AG04449 (cell line): ENCODE measurements around the gene MYH6.
"Not testable (repeated sequence)": the region's sequence is repeated elsewhere in the genome, so short reads cannot be mapped to it uniquely, and the experiment has no call there.

Experiments
- CTCF ChIA-PET: fragments of 350-600 bp; formaldehyde crosslinking; extraction: SDS; loops from one replicate; lab custom pipeline; 2021; ENCODE audit warnings: antibody characterized with exemption; lab: Yijun Ruan, JAX
- POLR2A ChIA-PET: fragments of 400-600, 350-600 bp; formaldehyde crosslinking; extraction: SDS; loops from one replicate; lab custom pipeline; 2020; ENCODE audit warnings: antibody characterized with exemption, inconsistent platforms; lab: Yijun Ruan, JAX
- DNase-seq: peaks from one replicate; pipeline ENCODE4 v3.0.0-alpha.2; 2010; ENCODE audit warnings: low read depth, low spot score
- H3K4me3 ChIP-seq: 2 replicates; pipeline ENCODE4 v1.5.1; 2011; ENCODE audit warnings: low read depth, mild to moderate bottlenecking, control low read depth, low read length
- TF ChIP-seq, protein P1 (sequence below): IDR thresholded peaks from one replicate; pipeline ENCODE4 v1.5.1; 2011; ENCODE audit warnings: mild to moderate bottlenecking, moderate library complexity, low read length, control low read depth, inconsistent platforms; ENCODE audit not compliant: insufficient read depth; ENCODE audit errors: missing control alignments

The MYH6 gene

DNA sequence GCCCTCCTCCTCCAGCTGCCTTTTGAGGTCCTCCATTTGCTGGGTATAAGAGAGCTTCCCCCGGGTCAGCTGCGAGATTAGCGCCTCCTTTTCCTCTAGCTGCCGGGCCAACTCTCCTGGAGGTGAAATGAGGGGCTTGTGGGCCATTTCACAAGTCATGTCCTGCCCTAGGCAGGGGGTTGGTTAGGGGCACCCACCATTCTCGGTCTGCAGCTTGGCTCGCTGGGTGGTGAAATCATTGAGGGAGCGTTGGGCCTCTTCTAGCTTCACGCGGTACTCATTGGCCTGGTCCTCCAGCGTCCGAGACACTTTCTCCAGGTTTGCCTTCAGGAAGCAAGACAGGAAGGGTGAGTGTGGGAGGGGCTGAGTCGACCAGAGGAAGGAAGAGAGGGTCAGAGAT lies 18.7 kb downstream of the MYH6 start:
- TF ChIP-seq, protein P1, sequence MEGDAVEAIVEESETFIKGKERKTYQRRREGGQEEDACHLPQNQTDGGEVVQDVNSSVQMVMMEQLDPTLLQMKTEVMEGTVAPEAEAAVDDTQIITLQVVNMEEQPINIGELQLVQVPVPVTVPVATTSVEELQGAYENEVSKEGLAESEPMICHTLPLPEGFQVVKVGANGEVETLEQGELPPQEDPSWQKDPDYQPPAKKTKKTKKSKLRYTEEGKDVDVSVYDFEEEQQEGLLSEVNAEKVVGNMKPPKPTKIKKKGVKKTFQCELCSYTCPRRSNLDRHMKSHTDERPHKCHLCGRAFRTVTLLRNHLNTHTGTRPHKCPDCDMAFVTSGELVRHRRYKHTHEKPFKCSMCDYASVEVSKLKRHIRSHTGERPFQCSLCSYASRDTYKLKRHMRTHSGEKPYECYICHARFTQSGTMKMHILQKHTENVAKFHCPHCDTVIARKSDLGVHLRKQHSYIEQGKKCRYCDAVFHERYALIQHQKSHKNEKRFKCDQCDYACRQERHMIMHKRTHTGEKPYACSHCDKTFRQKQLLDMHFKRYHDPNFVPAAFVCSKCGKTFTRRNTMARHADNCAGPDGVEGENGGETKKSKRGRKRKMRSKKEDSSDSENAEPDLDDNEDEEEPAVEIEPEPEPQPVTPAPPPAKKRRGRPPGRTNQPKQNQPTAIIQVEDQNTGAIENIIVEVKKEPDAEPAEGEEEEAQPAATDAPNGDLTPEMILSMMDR, result no peak
- CTCF ChIA-PET, result interaction anchor here (3.9 kb wide), 1 partner anchor 10 kb away, joined by 20 read pairs; no protein-coding TSS in a partner anchor
- DNase-seq, result no peak
- POLR2A ChIA-PET, result no interaction called here
- H3K4me3 ChIP-seq, result no peak overlapping the region

DNA sequence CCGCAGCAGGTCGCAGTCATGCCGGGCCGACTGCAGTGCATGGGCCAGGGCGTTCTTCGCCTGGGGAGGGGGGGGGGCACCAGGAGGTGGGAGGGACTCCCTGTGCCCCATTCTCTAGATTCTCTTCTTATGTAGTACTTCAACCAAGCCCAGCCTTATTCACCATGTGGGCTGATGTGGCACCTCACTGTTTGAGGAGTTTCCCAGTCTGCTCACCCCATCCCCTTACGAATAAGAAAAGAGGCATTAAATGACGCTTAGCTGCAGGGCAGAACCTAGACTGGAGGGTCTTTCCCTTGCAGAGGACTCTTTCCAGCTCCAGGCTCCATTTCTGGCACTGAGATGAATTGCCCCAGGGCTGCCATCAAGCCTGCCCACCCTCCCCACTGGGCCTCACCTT lies 19.1 kb downstream of the MYH6 start:
- ChIA-PET CTCF (interaction anchor here (3.9 kb wide), 1 partner anchor 9 kb away, joined by 20 read pairs; no protein-coding TSS in a partner anchor), POLR2A (no interaction called here)
- H3K4me3 ChIP-seq, result no peak overlapping the region
- TF ChIP-seq, protein P1, result no peak
- DNase-seq, result no peak

DNA sequence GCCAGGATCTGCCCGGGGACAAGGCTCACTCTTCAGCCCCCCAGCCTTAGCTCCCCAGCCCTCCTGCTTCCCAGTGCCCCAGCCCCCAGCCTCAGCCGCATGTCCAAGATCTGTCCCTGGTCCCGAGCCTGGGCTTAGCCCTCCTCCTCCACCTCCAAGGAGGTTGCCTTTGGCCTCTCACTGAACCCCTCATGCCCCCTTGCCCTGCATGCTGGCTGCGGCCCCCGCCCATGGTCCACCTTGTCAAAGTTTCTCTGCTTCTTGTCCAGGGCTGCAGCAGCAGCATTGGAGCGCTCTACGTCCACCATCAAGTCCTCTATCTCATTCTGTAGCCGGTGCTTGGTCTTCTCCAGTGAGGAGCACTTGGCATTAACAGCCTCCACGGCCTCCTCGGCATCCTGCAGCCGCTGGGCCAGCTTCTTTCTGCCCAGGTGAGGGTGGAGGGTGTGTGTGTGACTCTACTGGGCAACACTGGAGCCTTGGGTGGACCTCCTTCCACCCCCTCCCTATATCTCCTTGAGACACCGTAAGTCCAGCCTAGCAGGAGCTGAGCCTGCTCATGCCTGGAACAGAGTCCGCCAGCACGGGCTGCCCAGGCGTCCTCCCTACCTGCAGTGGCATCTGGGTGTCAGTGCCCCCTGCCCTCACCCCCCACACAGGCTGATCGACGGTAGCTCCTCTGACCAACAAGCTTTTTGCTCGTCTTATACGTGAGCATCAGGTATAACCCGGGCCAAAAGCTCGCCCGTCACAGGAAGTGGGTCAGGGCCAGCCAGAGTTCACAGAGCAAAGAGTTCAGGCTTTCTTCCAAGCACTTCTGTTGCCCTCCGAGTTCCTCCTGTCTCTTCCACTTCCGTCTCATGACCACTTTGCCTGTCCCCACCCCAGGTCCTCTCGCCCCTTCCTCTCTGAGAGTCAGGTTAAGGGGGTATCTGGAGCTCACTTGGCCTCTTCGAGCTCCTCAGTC lies 19.9 kb downstream of the MYH6 start:
- TF ChIP-seq, protein P1, result no peak
- ChIA-PET CTCF (interaction anchor here (1.3 to 3.9 kb wide), 2 partner anchors 9 to 62 kb away, joined by 5 to 20 read pairs; no protein-coding TSS in a partner anchor), POLR2A (no interaction called here)
- DNase-seq, result no peak
- no peak overlapping the region for H3K4me3 ChIP-seq

DNA sequence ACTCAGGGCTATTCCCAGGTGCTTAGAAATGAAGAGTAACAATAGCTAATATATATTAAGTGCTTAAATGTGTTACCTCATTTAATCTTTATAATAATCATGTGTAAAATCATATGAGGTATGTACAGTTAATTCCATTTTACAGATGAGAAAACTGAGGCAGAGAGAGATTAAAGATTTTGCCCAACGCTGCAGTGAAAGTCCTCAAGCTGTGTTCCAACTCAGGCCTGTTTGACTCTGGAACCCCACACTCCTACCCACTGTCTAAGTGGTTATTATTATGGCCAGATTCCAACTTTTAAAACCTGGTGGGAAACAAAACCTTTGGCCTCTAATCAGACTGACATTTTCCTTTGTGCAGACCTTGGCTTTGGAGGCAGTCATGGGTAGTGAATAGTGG lies 21.1 kb downstream of the MYH6 start:
- DNase-seq, result no peak
- ChIA-PET POLR2A (no interaction called here), CTCF (interaction anchor here (3.9 kb wide), 1 partner anchor 7 kb away, joined by 20 read pairs; no protein-coding TSS in a partner anchor)
- no peak overlapping the region for H3K4me3 ChIP-seq
- TF ChIP-seq, protein P1, result no peak

DNA sequence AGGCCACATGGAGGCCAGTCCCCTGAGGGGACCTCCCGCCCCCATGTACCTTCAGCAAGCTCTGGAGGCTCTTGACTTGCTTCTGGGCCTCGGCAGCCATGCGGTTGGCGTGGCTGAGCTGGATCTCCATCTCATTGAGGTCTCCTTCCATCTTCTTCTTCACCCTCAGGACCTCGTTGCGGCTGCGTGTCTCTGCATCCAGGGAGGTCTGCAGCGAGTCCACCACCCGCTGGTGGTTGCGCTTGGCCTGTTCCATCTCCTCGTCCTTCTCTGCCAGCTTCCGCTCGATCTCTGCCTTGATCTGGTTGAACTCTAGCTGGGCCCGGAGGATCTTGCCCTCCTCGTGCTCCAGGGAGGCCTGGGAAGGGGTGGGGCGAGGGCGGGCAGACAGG lies 21.8 kb downstream of the MYH6 start:
- CTCF ChIA-PET, result interaction anchor here (0.8 kb wide), 1 partner anchor 12 kb away, joined by 4 read pairs; no protein-coding TSS in a partner anchor
- H3K4me3 ChIP-seq, DNase-seq, POLR2A ChIA-PET: not testable (repeated sequence)

DNA sequence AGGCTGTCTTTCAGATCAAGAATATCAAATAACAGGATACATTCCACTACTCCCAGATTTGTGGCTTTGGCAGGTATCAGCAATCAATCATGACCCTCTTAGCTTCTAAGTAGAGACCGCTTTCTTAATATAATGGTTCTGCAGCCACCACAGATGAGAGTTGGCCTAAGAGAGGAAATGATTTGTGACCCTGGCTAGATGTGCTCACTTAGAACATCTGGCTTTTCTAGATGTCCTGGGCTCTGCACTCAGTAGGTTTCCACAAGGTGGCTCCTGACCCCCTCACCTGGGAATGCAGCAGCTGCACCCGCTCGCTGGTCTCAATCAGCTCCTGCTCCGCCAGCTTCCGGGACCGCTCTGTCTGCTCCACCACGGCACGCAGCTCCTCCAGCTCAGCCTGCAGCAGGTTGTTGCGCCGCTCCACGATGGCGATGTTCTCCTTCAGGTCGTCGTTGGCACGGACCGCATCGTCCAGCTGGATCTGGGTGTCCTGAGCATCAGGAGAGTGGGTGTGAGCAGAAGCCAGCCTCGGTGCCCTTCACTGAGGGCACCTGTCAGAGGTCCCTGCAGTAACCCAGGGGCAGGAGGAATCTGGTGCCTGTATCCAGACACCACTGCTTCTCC lies 22.3 kb downstream of the MYH6 start:
- TF ChIP-seq, protein P1, result no peak
- POLR2A ChIA-PET, result no interaction called here
- DNase-seq, result no peak
- H3K4me3 ChIP-seq, result no peak overlapping the region
- CTCF ChIA-PET, result interaction anchor here (0.8 to 1.4 kb wide), 3 partner anchors 11 to 59 kb away, joined by 3 to 6 read pairs (median 4); no protein-coding TSS in a partner anchor
